T-helper 2 cell treated with Interferon-gamma antibody and Interleukin-4, amounts not matched to agents 5 μg/mL and 100 μg/mL, for 36 hours (primary cell): ENCODE measurements around the gene UGT1A7.
"Not testable (repeated sequence)": the region's sequence is repeated elsewhere in the genome, so short reads cannot be mapped to it uniquely, and the experiment has no call there.

Experiments
- DNase-seq: peaks from one replicate; pipeline ENCODE4 v3.0.0; 2021; ENCODE audit warnings: low spot score
- H3K27ac Mint-ChIP-seq: one replicate; pipeline ENCODE4 v1.8.0; 2021; ENCODE audit warnings: mild to moderate bottlenecking, mixed read lengths
- H3K27me3 Mint-ChIP-seq: one replicate; pipeline ENCODE4 v1.8.0; 2021; ENCODE audit warnings: low read depth, mixed read lengths
- H3K36me3 Mint-ChIP-seq: one replicate; pipeline ENCODE4 v1.8.0; 2021; ENCODE audit warnings: low read depth, mixed read lengths
- H3K4me1 Mint-ChIP-seq: one replicate; pipeline ENCODE4 v1.8.0; 2021; ENCODE audit warnings: low read depth, mixed read lengths
- H3K4me3 Mint-ChIP-seq: one replicate; pipeline ENCODE4 v1.8.0; 2022; ENCODE audit warnings: mild to moderate bottlenecking, moderate library complexity, mixed read lengths
- H3K9me3 Mint-ChIP-seq: one replicate; pipeline ENCODE4 v1.8.0; 2021; ENCODE audit warnings: mixed read lengths

Gene UGT1A7

DNA sequence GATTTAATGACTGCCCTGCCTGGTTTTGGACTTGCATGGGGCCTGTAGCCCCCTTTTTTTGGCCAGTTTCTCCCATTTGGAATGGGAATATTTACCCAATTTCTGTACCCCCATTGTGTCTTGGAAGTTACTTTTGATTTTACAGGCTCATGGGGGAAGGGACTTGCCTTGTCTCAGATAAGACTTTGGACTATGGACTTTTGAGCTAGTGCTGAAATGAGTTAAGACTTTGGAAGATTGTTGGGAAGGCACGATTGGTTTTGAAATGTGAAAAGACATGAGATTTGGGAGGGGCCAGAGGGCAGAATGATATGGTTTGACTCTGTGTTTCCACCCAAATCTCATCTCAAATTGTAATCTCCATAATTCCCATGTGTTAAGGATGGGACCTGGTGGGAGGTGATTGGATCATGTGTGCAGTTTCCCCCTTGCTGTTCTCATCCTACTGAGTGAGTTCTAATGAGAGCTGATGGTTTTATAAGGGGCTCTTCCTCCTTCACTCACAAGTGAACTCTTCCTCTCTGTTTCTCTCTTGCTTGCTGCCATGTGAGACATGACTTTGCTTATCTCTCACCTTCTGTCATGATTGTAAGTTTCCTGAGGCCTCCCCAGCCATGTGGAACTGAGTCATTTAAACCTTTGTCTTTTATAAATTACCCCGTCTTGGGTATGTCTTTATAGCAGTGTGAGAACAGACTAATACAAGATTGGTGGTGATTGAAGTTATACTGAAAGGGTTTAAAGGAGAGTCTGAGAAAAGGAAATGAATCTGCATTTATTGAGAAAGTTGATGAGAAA is 69.7 kb downstream of the UGT1A7 start:
- not testable (repeated sequence) for H3K27me3 Mint-ChIP-seq, H3K27ac Mint-ChIP-seq, H3K4me3 Mint-ChIP-seq, DNase-seq, H3K36me3 Mint-ChIP-seq, H3K4me1 Mint-ChIP-seq
- peaks cover 17% of the 10 kb centered on the region for H3K9me3 Mint-ChIP-seq

DNA sequence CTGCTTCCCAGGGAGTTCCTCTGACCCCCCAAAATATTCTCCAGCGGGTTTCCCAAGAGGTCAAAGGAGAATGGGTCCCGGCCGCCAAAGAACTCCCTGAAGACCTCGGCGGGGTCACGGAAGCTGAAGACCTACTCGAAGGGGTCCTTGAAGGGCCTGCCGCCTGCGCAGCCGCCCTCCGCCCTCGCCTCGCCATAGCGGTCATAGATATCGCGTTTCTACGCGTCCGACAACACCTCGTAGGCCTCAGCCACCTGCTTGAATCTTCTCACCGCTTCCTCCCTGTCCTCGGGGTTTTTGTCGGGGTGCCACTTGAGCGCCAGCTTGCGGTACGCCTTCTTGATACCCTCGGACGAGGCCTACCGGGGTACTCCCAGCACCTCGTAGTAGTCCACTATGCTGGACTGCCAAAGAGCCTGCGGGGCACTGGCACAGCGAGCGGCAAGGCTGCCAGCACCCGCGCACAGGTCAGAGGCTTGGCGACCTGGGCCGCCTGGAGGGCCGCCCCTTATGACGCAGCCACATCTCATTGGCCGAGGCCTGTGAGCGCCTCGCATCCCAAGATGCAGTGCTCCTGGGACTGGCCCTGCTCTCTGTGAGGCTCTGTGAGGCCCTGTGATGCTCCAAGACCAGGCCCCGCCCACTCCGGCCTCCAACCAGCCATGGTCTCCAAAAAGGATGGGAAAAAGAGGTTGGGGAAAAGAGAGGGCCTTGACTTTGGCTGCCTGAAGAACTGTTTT is 73.3 kb downstream of the UGT1A7 start:
- Mint-ChIP-seq H3K36me3 (no peaks in the 10 kb centered on the region), H3K4me1 (no peaks in the 10 kb centered on the region), H3K9me3 (peaks cover 11% of the 10 kb centered on the region), H3K27ac (no peak overlapping the region), H3K27me3 (no peaks in the 10 kb centered on the region), H3K4me3 (no peak overlapping the region)
- DNase-seq, result no peak

DNA sequence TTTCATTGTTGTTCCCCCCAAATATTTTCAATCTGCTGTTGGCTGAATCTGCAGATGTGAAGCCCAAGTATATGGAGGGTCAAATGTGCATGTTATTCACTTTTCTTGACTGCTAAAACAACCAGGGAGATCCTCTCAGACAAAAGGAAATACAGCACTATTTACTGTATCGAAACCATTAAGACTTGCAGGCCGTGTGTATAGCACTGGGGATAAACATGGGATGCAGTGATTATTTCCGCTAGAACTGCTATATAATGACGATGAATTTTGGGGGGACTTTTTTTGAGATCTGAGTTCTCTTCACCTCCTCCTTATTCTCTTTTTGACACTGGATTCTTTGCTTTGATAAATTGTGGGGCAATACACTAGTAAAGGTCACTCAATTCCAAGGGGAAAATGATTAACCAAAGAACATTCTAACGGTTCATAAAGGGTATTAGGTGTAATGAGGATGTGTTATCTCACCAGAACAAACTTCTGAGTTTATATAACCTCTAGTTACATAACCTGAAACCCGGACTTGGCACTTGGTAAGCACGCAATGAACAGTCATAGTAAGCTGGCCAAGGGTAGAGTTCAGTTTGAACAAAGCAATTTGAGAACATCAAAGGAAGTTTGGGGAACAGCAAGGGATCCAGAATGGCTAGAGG is 74.9 kb downstream of the UGT1A7 start:
- H3K4me1 Mint-ChIP-seq, result no peaks in the 10 kb centered on the region
- peaks cover 2% of the 10 kb centered on the region for H3K9me3 Mint-ChIP-seq
- no peaks in the 10 kb centered on the region for H3K36me3 Mint-ChIP-seq
- H3K27ac Mint-ChIP-seq, result no peak overlapping the region
- DNase-seq, result no peak
- H3K27me3 Mint-ChIP-seq, result no peaks in the 10 kb centered on the region
- no peak overlapping the region for H3K4me3 Mint-ChIP-seq

DNA sequence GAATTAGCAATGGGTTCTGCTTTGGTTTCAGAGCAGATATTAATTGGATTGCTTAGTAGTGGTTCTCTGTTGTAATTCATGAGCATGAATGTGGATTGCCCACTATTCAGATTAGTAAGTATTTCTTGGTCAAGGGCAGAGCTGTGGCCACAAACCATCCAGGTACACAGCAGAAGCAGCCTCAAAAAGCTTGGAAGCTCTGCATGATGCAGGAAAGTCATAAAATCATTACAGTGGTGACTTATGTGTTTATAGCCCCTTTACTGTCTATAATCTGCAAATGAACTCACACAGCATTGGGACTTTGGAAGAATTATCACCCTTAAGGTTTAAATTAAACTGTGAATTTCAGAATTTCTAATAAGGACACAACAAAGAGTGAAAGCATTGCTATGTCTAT is 76.4 kb downstream of the UGT1A7 start:
- no peaks in the 10 kb centered on the region for H3K4me1 Mint-ChIP-seq
- H3K36me3 Mint-ChIP-seq, result no peaks in the 10 kb centered on the region
- H3K4me3 Mint-ChIP-seq, result no peak overlapping the region
- no peak overlapping the region for H3K27ac Mint-ChIP-seq
- DNase-seq, result no peak
- peaks cover 2% of the 10 kb centered on the region for H3K27me3 Mint-ChIP-seq
- no peaks in the 10 kb centered on the region for H3K9me3 Mint-ChIP-seq

DNA sequence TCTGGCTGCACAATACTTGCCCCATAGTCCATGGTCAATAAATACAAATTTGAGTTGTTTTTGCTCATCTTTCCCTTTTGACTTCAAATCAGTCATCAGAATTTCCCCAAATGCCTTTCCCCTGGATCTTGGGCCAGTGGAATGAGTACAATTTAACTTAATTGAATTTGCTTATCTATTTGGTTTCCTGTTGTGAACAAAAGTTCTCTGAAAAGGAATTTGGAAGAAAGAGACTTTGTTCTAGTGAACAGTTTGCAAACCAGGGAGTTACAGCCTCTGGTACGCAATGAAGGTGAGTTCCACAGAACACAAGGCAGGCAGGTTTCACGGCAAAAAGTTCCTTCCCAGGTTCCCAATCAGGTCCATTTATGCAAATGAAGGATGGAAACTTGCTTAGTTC is 77.1 kb downstream of the UGT1A7 start:
- Mint-ChIP-seq H3K36me3 (no peaks in the 10 kb centered on the region), H3K4me1 (no peaks in the 10 kb centered on the region), H3K4me3 (no peak overlapping the region), H3K9me3 (no peaks in the 10 kb centered on the region), H3K27ac (no peak overlapping the region), H3K27me3 (peaks cover 9% of the 10 kb centered on the region)
- no peak for DNase-seq

DNA sequence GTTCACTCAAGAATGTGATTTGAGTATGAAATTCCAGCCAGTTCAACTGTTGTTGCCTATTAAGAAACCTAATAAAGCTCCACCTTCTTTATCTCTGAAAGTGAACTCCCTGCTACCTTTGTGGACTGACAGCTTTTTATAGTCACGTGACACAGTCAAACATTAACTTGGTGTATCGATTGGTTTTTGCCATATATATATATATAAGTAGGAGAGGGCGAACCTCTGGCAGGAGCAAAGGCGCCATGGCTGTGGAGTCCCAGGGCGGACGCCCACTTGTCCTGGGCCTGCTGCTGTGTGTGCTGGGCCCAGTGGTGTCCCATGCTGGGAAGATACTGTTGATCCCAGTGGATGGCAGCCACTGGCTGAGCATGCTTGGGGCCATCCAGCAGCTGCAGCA is 78.3 kb downstream of the UGT1A7 start, which contains the start of gene UGT1A1:
Gene UGT1A1, plus strand, starts transcription at position 228 of the 400 bp plus-strand sequence. Its CDS starts 18 bp downstream, at position 246.
- no peaks in the 10 kb centered on the region for H3K4me1 Mint-ChIP-seq
- no peak within 1 kb of the TSS for H3K4me3 Mint-ChIP-seq
- no peaks in the 10 kb centered on the region for H3K36me3 Mint-ChIP-seq
- no peaks in the 10 kb centered on the region for H3K9me3 Mint-ChIP-seq
- no peak for DNase-seq
- peaks cover 11% of the 10 kb centered on the region for H3K27me3 Mint-ChIP-seq
- no peak within 1 kb of the TSS for H3K27ac Mint-ChIP-seq

- Mint-ChIP-seq H3K4me1 (no peaks in the 10 kb centered on the region), H3K36me3 (no peaks in the 10 kb centered on the region), H3K27me3 (peaks cover 11% of the 10 kb centered on the region), H3K9me3 (no peaks in the 10 kb centered on the region), H3K4me3 (no peak overlapping the region), H3K27ac (no peak overlapping the region)
- DNase-seq, result no peak
These were observed 79.5 kb downstream of the UGT1A7 start for GRCh38 chr2:233761040-233761769.

DNA sequence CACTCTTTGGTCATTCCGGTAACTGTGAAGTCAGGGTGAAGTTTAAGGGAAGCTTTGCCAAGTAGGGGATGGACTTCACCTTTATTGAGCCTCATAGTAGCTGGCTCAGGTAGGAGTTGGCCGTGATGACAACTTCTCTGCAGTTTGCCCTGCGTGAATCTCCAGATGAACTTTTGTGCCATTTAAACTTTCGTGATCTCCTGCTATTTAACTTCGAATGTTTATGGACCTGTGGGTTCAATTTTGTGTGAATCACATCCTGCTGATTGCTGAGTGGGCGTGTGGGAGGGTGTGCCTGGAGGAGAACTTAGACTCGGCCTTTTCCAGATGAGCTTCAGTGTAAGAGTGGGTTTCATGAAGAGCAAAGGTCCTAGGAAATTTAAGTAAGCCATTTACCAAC is 82.6 kb downstream of the UGT1A7 start:
- H3K4me3 Mint-ChIP-seq, result no peak overlapping the region
- no peaks in the 10 kb centered on the region for H3K4me1 Mint-ChIP-seq
- H3K27me3 Mint-ChIP-seq, result peaks cover 13% of the 10 kb centered on the region
- DNase-seq, result no peak
- H3K9me3 Mint-ChIP-seq, result no peaks in the 10 kb centered on the region
- H3K27ac Mint-ChIP-seq, result no peak overlapping the region
- no peaks in the 10 kb centered on the region for H3K36me3 Mint-ChIP-seq

GRCh38 chr2:233764761-233765160 is 83.1 kb downstream of the UGT1A7 start:
- no peak overlapping the region for H3K4me3 Mint-ChIP-seq
- H3K36me3 Mint-ChIP-seq, result no peaks in the 10 kb centered on the region
- peaks cover 13% of the 10 kb centered on the region for H3K27me3 Mint-ChIP-seq

GRCh38 chr2:233766416-233766815 is 84.7 kb downstream of the UGT1A7 start:
- Mint-ChIP-seq H3K27me3 (peaks cover 13% of the 10 kb centered on the region), H3K4me3 (no peak overlapping the region), H3K27ac (no peak overlapping the region), H3K36me3 (no peaks in the 10 kb centered on the region), H3K9me3 (no peaks in the 10 kb centered on the region), H3K4me1 (no peaks in the 10 kb centered on the region)
- no peak for DNase-seq

More at GRCh38 chr2:233764761-233765160, 83.1 kb downstream of the UGT1A7 start:
- H3K9me3 Mint-ChIP-seq, result no peaks in the 10 kb centered on the region
- H3K27ac Mint-ChIP-seq, result no peak overlapping the region
- no peak for DNase-seq
- H3K4me1 Mint-ChIP-seq, result no peaks in the 10 kb centered on the region

DNA sequence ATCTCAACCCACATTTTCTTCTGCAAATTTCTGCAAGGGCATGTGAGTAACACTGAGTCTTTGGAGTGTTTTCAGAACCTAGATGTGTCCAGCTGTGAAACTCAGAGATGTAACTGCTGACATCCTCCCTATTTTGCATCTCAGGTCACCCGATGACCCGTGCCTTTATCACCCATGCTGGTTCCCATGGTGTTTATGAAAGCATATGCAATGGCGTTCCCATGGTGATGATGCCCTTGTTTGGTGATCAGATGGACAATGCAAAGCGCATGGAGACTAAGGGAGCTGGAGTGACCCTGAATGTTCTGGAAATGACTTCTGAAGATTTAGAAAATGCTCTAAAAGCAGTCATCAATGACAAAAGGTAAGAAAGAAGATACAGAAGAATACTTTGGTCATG is 86.4 kb downstream of the UGT1A7 start:
- Mint-ChIP-seq H3K27ac (no peak overlapping the region), H3K4me3 (no peak overlapping the region), H3K27me3 (peaks cover 10% of the 10 kb centered on the region), H3K9me3 (no peaks in the 10 kb centered on the region), H3K4me1 (no peaks in the 10 kb centered on the region), H3K36me3 (no peaks in the 10 kb centered on the region)
- DNase-seq, result no peak

DNA sequence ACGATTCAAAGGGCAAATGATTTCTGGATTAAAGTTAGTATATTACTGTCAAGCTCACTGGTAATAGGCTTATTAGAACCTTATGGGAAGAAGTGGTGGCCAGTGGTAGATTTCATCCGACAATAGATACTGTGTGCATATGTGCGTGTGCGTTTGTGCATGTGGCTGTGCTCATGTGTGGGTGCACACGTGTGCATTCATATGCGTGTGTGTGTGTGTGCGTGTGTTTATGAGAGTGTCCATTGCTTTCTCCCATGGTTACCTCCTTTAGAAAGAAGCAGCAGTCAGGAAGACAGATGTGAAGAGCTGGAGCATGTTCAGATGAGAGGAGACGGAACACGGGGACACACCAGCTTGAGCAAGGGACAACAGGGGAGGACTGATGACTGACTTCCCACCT is 87.6 kb downstream of the UGT1A7 start:
- H3K27me3 Mint-ChIP-seq, result peaks cover 4% of the 10 kb centered on the region
- DNase-seq, result no peak
- no peaks in the 10 kb centered on the region for H3K36me3 Mint-ChIP-seq
- H3K27ac Mint-ChIP-seq, result no peak overlapping the region
- no peaks in the 10 kb centered on the region for H3K4me1 Mint-ChIP-seq
- H3K4me3 Mint-ChIP-seq, result no peak overlapping the region
- H3K9me3 Mint-ChIP-seq, result no peaks in the 10 kb centered on the region

- Mint-ChIP-seq H3K4me1 (no peaks in the 10 kb centered on the region), H3K27ac (no peak overlapping the region), H3K9me3 (peaks cover 3% of the 10 kb centered on the region)
These were observed 90.5 kb downstream of the UGT1A7 start for GRCh38 chr2:233772153-233772552.

More at GRCh38 chr2:233772153-233772552, 90.5 kb downstream of the UGT1A7 start:
- Mint-ChIP-seq H3K4me3 (no peak overlapping the region), H3K27me3 (no peaks in the 10 kb centered on the region), H3K36me3 (no peaks in the 10 kb centered on the region)
- no peak for DNase-seq
